Right lobe of liver (tissue), 6 donors: Measurements from ENCODE around the gene PMEPA1. TPM values are rescaled to one million over a fixed set of nuclear protein-coding genes. Genes with fewer than 3 reads are reported as not detected.

ENCODE experiments used
- ATAC-seq, 4 donors: fragments of 200-7000 bp; cut with Tn5 transposase; one replicate each; pipeline ENCODE4 v1.9.1; 2020; ENCODE audit warnings: mild to moderate bottlenecking in 4 of 4, moderate library complexity in 4 of 4
- DNase-seq, 3 donors: peaks; one replicate each; pipeline ENCODE4 v3.0.0-alpha.2; 2020
- H3K27ac ChIP-seq, 3 donors: fragments of 200-600 bp; one replicate each; pipeline ENCODE4 v1.8.0; 2022
- H3K27me3 ChIP-seq, 2 donors: fragments of 200-600 bp; one replicate each; pipeline ENCODE4 v1.8.0; 2022
- H3K36me3 ChIP-seq, 4 donors: fragments of 200-600 bp; sonication (generic) in 1 of 4; one replicate each; pipeline versions ENCODE4 v1.5.1 to v1.8.0; 2017 to 2022; ENCODE audit warnings: control low read depth in 1 of 4
- H3K4me1 ChIP-seq, 4 donors: fragments of 200-600 bp; sonication (generic) in 1 of 4; one replicate each; pipeline versions ENCODE4 v1.5.1 to v1.8.0; 2017 to 2022; ENCODE audit warnings: control low read depth in 1 of 4
- H3K4me3 ChIP-seq, 3 donors: fragments of 200-600 bp; one replicate each; pipeline ENCODE4 v1.8.0; 2022
- H3K9me3 ChIP-seq, 4 donors: fragments of 200-600 bp; sonication (generic) in 1 of 4; one replicate each; pipeline versions ENCODE4 v1.5.1 to v1.8.0; 2017 to 2022; ENCODE audit warnings: control low read depth in 1 of 4
- CTCF ChIP-seq, 4 donors: fragments of 200-600 bp in 3 of 4; fragments of 450-650 bp in 1 of 4; IDR thresholded peaks; one replicate each; pipeline versions ENCODE4 v1.5.1 to v1.8.0; 2016 to 2022; ENCODE audit warnings: antibody characterized with exemption in 4 of 4, mild to moderate bottlenecking in 2 of 4
- POLR2A ChIP-seq: fragments of 450-650 bp; IDR thresholded peaks from one replicate; pipeline ENCODE4 v1.6.1; 2017; ENCODE audit warnings: antibody characterized with exemption, mild to moderate bottlenecking
- WGBS: methylation state at CpG from one replicate; pipeline ENCODE4 v1.1.6; 2018; ENCODE audit warnings: low coverage, low lambda C conversion rate; ENCODE audit not compliant: insufficient coverage; ENCODE audit errors: missing lambda C conversion rate; 5-methylcytosine and 5-hydroxymethylcytosine counted together
- intact Hi-C, 2 donors: fragments of 100-400 bp; cut with DNase I; formaldehyde crosslinking; loops; one replicate each; pipeline versions ENCODE4 v1.11.2 to v1.14.1; 2022
- total RNA-seq, 6 experiments: library from RNA; depleted of rRNA in 2 of 6; stranded (reverse); fragments of >200 nt in 2 of 6; fragmentation: NEBNext Ultra II Directional in 3 of 6; extraction: Animal tissue kit (Norgen Biotek cat#: 25700) in 3 of 6; gene quantifications; one replicate each; pipeline versions ENCODE4 v1.1.0 to v1.2.4, GENCODE V29; 2016 to 2023
- donor health status: DM: no; HTN: yes; CAD: no.
- donor health status: DM: no; HTN: no; CAD: no.
- donor health status: DM: no; HTN: no; CAD: no.
- donor health status: DM: no; HTN: yes; CAD: no.
- donor health status: DM: no; HTN: yes; CAD: no.

Gene PMEPA1
- total RNA-seq, 6 experiments from 2014 or later: 0.50 to 2.3 (median 1.4) TPM

GRCh38 chr20:57692393-57692792, 17.4 kb downstream of the PMEPA1 start:
- Histone ChIP-seq H3K4me1 (no peaks in the 10 kb centered on the region), H3K4me3 (no peak overlapping the region), H3K27ac (no peak overlapping the region), H3K9me3 (no peaks in the 10 kb centered on the region), H3K27me3 (no peaks in the 10 kb centered on the region), H3K36me3 (no peaks in the 10 kb centered on the region)
- no peak for ATAC-seq
- intact Hi-C loops: no loop called here
- WGBS: no CpG with 5 or more reads among the region's 10 CpGs
- no peak for DNase-seq
- TF ChIP-seq CTCF (IDR thresholded peaks at IDR 0.05) (no peak), POLR2A (no peak)

GRCh38 chr20:57691699-57692098, 18.1 kb downstream of the PMEPA1 start:
- H3K4me3 ChIP-seq: no peak overlapping the region
- no peak for ATAC-seq
- TF ChIP-seq POLR2A: no peak
- no peak for TF ChIP-seq CTCF (IDR thresholded peaks at IDR 0.05)
- no peak for DNase-seq
- 33% methylated on average over 8 of the region's 12 CpGs for WGBS
- intact Hi-C loops: no loop called here
- no peaks in the 10 kb centered on the region for H3K9me3 ChIP-seq
- H3K4me1 ChIP-seq: no peaks in the 10 kb centered on the region
- H3K27me3 ChIP-seq: no peaks in the 10 kb centered on the region
- no peak overlapping the region for H3K27ac ChIP-seq
- H3K36me3 ChIP-seq: no peaks in the 10 kb centered on the region

GRCh38 chr20:57690525-57690924, 19.3 kb downstream of the PMEPA1 start:
- Histone ChIP-seq H3K27me3 (no peaks in the 10 kb centered on the region), H3K36me3 (no peaks in the 10 kb centered on the region), H3K4me1 (no peaks in the 10 kb centered on the region), H3K4me3 (no peak overlapping the region), H3K27ac (no peak overlapping the region), H3K9me3 (no peaks in the 10 kb centered on the region)
- DNase-seq: no peak
- WGBS: 71% methylated on average over 4 of the region's 15 CpGs
- no peak for ATAC-seq
- intact Hi-C loops: no loop called here
- TF ChIP-seq CTCF (IDR thresholded peaks at IDR 0.05) (no peak), POLR2A (no peak)

GRCh38 chr20:57689745-57690481, 19.9 kb downstream of the PMEPA1 start:
- Histone ChIP-seq H3K27me3 (no peaks in the 10 kb centered on the region), H3K4me1 (no peaks in the 10 kb centered on the region), H3K9me3 (no peaks in the 10 kb centered on the region), H3K4me3 (no peak overlapping the region), H3K36me3 (no peaks in the 10 kb centered on the region), H3K27ac (no peak overlapping the region)
- ATAC-seq (no peak), DNase-seq (no peak)
- intact Hi-C loops: no loop called here
- WGBS: 65% methylated on average over 5 of the region's 23 CpGs
- TF ChIP-seq CTCF (IDR thresholded peaks at IDR 0.05) (no peak), POLR2A (no peak)
